Motor neuron (in vitro differentiated cells): ENCODE results near the gene FAM149A. TPM values are rescaled to one million over a fixed set of nuclear protein-coding genes. Genes with fewer than 3 reads are reported as not detected.

Experiments
- ATAC-seq, 8 experiments: fragments of 200-7000 bp; cut with Tn5 transposase; replicated peaks in 6 of 8; 2 replicates each; pipeline ENCODE4 v1.8.0; 2021; ENCODE audit warnings: mild to moderate bottlenecking in 8 of 8, moderate library complexity in 8 of 8
- H3K27ac ChIP-seq, 2 donors: fragments of 250-450 bp; sonication (Bioruptor Pico); 2 replicates each; pipeline ENCODE4 v1.9.0; 2021; ENCODE audit warnings: antibody characterized with exemption in 2 of 2, mild to moderate bottlenecking in 2 of 2, moderate library complexity in 1 of 2
- H3K4me1 ChIP-seq, 2 donors: fragments of 250-450 bp; sonication (Bioruptor Pico); replicated peaks in 1 of 2; 2 replicates each; pipeline ENCODE4 v1.6.1; 2021; ENCODE audit warnings: antibody characterized with exemption in 2 of 2, mild to moderate bottlenecking in 2 of 2, moderate library complexity in 1 of 2
- H3K4me3 ChIP-seq, 5 donors: fragments of 250-450 bp; sonication (Bioruptor Pico); 2 replicates each; pipeline ENCODE4 v1.9.0; 2021; ENCODE audit warnings: antibody characterized with exemption in 5 of 5, mild to moderate bottlenecking in 5 of 5, moderate library complexity in 4 of 5
- WGBS, 10 experiments: fragments of 450-650 bp; shearing (Covaris generic); methylation state at CpG; one replicate each; pipeline ENCODE4 v1.0.0; 2022; 5-methylcytosine and 5-hydroxymethylcytosine counted together
- in situ Hi-C, 9 experiments: fragments of 400-800 bp; cut with MboI; loops; one replicate each; pipeline ENCODE4 v1.15.0; 2021; ENCODE audit warnings: low sequenced_read_pairs in 9 of 9, low pct_unique_long_range_greater_than_20kb in 2 of 9; ENCODE audit not compliant: unreplicated experiment in 9 of 9
- total RNA-seq, 8 experiments: library from RNA; unstranded; fragments of 300-600 nt; gene quantifications; 2 replicates each; pipeline versions ENCODE4 v1.2.3 to v1.2.4, GENCODE V29; 2022

FAM149A gene
- total RNA-seq, 8 experiments from 2014 or later, result 2.3 to 13.2 (median 7.0) TPM

DNA sequence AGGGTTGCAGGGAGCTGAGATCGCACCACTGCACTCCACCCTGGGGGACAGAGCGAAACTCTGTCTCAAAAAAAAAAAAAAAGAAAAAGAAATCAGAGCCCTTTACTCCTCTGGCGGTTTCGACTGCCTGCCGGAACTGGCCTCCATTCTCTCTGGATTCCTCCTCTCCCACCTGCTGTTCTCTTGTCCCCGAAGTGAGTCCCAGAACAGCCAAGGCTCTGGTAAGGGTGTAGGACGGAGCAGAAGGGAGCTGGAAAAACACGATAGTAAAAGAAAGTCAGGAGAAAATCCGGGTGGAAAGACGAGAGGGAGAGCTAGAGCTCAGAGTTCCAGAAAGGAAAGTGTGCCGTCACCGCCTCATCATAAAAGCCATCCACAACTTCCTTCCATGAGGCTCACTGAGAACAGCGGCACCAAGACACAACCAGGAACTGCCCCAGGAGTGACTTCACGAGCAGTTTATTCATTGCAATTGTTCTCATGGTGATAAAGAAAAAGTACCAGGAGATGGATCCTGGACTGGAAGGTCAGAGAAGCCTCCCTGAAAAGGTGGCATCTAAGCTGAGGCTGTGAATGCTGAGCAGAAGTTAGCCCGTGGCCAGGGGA lies 23.2 kb upstream of the FAM149A start:
- H3K27ac ChIP-seq, result no peak overlapping the region
- ATAC-seq, result no peak

DNA sequence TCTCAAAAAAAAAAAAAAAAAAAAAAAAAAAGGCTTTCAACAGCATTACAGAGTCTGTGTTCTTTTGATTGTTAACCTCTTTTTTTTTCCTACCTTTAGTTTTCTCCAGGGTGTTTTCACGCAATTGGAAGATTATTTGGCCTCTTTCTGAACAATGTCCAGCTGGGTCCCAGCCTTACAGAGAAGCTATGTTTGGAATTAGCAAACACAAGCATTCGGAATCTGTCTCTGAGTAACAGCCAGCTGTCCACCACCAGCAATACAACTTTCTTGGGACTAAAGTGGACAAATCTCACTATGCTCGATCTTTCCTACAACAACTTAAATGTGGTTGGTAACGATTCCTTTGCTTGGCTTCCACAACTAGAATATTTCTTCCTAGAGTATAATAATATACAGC lies 22.3 kb upstream of the FAM149A start:
- in situ Hi-C loops, result no loop called here
- no peak overlapping the region for H3K4me3 ChIP-seq
- peaks cover 6 to 15% of the 10 kb centered on the region in 2 donors for H3K4me1 ChIP-seq
- no peak overlapping the region for H3K27ac ChIP-seq
- 49 to 100% (median 84%) methylated on average over 1 to 4 of the region's 4 CpGs for WGBS, 10 experiments
- ATAC-seq, result peak in 1 of 8 experiments; percentile 71

More for the DNA sequence above, 23.2 kb upstream of the FAM149A start:
- no peak overlapping the region for H3K4me3 ChIP-seq
- H3K4me1 ChIP-seq, result peaks cover 6 to 15% of the 10 kb centered on the region in 2 donors
- in situ Hi-C loops, result no loop called here
- WGBS, 10 experiments, result 40 to 71% (median 61%) methylated on average over 1 to 13 of the region's 15 CpGs

DNA sequence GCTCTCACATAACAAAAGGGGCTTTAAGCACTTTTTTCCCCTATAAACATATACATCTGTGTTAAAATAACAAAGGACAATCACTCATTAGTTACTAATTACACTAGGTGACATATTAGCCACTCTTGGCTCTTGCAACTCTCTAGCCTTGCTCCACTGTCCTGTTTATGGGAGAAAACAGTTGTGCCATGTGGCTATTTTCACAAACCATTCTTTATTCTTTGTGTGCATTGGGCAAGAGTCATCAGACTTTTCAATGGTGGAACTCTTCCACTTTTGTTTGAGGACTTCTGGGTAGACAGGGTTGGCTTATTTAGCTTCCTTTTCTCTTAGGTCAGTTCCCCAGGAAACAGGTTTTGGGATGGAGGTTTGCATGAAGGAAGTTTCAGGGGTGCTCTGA lies 16.0 kb upstream of the FAM149A start:
- peak in 2 of 8 experiments; percentile 32 to 80 for ATAC-seq
- no peak overlapping the region for H3K27ac ChIP-seq
- in situ Hi-C loops, result no loop called here

DNA sequence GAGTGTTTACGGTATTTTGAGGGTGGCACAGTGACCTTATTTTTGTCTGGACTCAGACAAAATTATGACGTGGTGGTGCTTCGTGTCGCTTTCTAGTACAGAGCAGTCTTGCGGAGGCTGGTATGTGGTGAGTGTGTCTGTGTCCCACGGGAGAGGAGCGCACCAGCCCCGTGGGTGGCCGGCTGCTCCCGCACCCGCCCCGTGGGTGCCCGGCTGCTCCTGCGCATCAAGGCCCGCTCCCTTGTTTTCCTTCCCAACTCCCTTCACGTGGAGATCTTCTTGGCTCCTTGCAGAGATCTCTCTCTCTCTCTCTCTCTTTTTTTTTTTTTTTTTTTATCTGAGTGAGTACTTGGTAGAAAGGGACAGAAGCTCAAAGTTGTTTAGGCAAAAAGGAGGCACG lies 12.2 kb upstream of the FAM149A start:
- Histone ChIP-seq H3K27ac (no peak overlapping the region), H3K4me1 (no peaks in the 10 kb centered on the region), H3K4me3 (no peak overlapping the region)
- in situ Hi-C loops, result no loop called here
- 80 to 100% (median 88%) methylated on average over 1 to 10 of the region's 17 CpGs; no CpG with 5 or more reads in 3 of the 10 experiments for WGBS, 10 experiments
- ATAC-seq, result no peak

More for the DNA sequence above, 16.0 kb upstream of the FAM149A start:
- H3K4me1 ChIP-seq, result no peaks in the 10 kb centered on the region
- no peak overlapping the region for H3K4me3 ChIP-seq

DNA sequence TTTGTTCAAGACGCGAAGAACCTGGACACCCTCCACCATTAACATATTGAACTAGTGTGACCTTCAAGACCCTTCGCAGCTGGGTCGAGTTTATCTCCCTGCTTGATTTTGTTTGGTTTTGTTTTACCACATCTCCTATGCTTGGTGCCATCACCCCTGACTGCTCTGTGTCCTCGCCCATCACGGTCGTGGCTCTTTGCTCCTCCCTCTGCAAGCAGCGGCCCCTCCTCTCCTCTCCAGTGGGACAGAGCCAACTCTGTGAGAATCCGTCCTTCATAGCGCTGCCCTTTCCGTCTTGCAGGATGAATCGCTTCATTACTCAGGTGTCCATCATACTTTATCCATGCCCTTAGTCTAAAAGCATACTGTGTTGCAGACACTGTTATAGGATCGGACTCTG lies 9.1 kb upstream of the FAM149A start:
- in situ Hi-C loops, result no loop called here
- peak in 1 of 8 experiments; percentile 21 for ATAC-seq
- WGBS, 10 experiments, result 51 to 100% (median 72%) methylated on average over 1 to 10 of the region's 13 CpGs
- H3K4me1 ChIP-seq, result no peaks in the 10 kb centered on the region
- no peak overlapping the region for H3K4me3 ChIP-seq
- H3K27ac ChIP-seq, result no peak overlapping the region

DNA sequence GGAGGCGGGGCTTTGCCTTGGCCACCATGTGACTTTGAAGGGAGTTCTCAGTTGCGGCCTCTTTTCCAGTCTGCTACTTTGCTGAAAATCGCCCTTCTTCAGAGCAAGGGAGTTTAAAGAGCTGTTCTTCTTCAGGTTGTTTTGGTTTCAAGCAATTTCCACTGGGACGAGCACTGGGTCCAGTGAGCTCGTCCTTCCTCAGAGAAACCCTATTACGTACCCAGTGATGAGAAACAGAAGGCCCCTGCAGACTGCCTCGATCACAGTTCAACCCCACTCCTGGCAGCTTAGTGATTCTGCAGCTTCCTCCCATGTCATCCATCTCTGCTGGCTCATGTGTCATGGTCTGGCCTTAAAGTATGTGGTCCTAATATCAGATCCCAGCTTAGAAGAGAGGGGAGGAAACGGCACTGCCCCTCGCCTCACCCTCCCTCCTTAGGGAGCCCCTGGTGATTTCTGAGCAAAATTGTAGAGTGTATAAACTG lies 7.8 kb upstream of the FAM149A start:
- WGBS, 10 experiments, result 26 to 93% (median 77%) methylated on average over 2 to 6 of the region's 9 CpGs; no CpG with 5 or more reads in 5 of the 10 experiments
- ATAC-seq, result no peak
- Histone ChIP-seq H3K27ac (no peak overlapping the region), H3K4me1 (no peaks in the 10 kb centered on the region), H3K4me3 (no peak overlapping the region)
- in situ Hi-C loops, result no loop called here

DNA sequence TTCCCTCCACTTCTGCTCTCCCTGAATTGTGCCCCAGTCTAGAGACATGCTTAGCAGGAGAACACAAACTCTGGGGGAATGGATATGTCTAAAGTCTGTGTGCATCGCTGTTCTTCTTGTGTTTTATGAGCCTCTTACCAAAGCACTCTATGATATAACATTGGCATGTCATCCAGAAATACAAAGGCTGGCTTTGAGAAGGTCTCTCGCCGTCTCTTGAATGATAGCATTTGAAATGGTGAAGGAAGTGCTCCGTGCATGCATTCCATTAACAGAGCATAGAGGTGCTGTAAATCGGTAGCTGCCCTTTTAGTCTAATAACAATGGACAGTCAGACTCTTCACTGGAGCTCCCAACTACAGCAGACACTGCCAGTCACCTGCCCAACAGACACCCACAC lies 7.1 kb upstream of the FAM149A start:
- ATAC-seq, result no peak

DNA sequence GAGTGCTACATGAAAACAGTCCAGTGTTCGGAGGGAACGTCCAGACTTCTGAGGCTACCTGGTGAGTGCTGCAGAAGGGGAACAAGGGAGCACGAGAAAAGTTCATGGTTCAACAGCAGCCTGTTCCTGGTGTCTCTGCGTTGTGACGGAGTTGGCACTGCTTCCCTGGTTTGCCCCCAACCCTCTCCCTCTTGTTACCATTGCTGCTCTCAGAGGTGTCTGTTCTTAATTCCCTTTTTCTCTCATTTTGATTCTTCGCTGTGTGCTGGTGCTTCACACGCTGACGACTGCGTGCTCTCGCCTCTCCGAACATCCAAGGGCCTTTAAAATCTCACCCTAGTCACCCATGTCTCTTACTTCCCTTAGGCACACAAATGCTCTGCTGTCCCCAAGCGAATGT lies 1.6 kb upstream of the FAM149A start:
- in situ Hi-C loops, result no loop called here
- 69 to 100% (median 90%) methylated on average over 2 to 12 of the region's 12 CpGs; no CpG with 5 or more reads in 2 of the 10 experiments for WGBS, 10 experiments
- no peak for ATAC-seq

More for the DNA sequence above, 7.1 kb upstream of the FAM149A start:
- no peak overlapping the region for H3K4me3 ChIP-seq
- H3K27ac ChIP-seq, result no peak overlapping the region
- WGBS, 10 experiments, result 20 to 100% (median 82%) methylated on average over 1 to 4 of the region's 5 CpGs; no CpG with 5 or more reads in 3 of the 10 experiments
- in situ Hi-C loops, result no loop called here
- no peaks in the 10 kb centered on the region for H3K4me1 ChIP-seq

DNA sequence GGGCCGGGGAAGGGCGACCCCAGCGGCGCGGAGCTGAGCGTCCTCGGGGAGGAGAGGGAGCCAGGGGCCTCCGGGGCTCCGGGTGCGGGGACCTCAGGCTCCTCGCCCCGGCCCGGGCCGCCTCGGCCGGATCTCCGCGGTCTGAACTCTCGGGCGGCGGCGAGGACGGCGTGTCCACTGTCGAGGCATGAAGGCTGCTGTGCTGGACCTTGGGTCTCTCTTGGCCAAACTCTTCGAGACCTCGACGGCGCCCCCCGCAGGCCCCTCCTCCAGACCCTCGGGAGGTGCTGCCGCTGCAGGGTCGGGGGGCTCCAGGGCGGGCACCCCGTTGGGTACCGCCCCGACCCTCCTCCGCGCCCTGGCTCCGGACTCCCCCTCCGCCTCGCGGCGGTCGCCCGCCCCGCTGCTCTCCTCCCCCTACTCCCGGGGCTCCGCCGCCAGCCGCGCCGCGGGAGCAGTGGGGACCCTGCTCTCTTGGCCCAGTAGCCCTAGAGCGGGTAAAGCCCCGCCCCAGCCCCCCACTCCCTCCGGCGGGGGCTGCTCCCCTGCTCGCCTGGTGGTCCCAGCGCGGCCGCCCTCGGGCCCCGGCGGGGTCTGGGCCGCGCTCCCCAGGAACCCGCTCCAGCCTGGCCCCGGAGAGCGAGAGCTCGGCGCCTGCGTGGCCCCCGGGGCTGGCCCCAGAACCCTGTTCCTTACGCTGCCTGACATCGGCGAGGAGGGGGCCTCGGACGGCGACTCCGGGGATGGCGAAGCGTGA lies 564 bp downstream of the FAM149A start:
- H3K4me3 ChIP-seq, result peak overlapping the region; percentile 29 to 45 (median 39)
- in situ Hi-C loops, result no loop called here
- H3K4me1 ChIP-seq, result peaks cover 4 to 10% of the 10 kb centered on the region in 2 donors
- H3K27ac ChIP-seq, result no peak overlapping the region
- 0 to 20% (median 3%) methylated on average over 1 to 7 of the region's 83 CpGs; no CpG with 5 or more reads in 7 of the 10 experiments for WGBS, 10 experiments
- peak in 7 of 8 experiments; percentile 34 to 66 (median 46) for ATAC-seq

More for the DNA sequence above, 1.6 kb upstream of the FAM149A start:
- Histone ChIP-seq H3K4me3 (no peak overlapping the region), H3K27ac (no peak overlapping the region), H3K4me1 (peaks cover 4 to 8% of the 10 kb centered on the region in 2 donors)

DNA sequence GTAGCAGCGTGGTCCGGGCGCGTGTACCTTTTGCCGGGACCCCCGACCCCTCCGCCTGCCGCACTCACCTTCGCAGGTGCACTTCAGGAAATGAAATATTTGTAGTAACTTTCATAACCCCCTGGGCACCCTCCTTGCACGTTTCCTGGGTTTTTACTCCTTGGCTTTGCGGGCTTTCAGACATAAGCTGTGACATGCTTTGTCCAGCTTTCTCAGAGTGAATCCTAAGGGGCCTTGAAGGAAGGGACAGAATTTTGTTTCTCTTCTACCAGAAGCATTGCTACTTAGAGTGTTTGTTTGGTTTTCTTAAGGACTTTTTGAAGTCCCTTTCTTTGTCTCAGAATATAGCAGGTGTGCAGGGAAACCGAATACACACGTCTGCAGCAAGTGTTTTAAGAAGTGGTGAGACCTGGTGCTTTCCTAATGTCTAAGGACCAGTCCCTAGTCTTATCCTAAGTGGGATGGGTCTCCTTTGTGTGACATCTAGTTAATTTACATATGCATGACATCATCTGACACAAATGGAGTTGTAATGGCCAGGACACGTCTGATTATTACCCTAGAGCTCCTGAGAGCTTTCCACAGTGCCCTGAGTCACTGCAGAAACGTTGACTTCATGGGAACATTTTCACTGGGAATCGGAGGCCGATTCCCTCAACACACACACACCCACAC lies 1.3 kb downstream of the FAM149A start:
- 5 to 83% (median 19%) methylated on average over 1 to 8 of the region's 17 CpGs; no CpG with 5 or more reads in 2 of the 10 experiments for WGBS, 10 experiments
- ATAC-seq, result peak; percentile 7 to 88 (median 70)
- Histone ChIP-seq H3K4me3 (peak overlapping the region; percentile 29 to 45 (median 39)), H3K4me1 (peaks cover 4 to 10% of the 10 kb centered on the region in 2 donors), H3K27ac (no peak overlapping the region)
- in situ Hi-C loops, result no loop called here

DNA sequence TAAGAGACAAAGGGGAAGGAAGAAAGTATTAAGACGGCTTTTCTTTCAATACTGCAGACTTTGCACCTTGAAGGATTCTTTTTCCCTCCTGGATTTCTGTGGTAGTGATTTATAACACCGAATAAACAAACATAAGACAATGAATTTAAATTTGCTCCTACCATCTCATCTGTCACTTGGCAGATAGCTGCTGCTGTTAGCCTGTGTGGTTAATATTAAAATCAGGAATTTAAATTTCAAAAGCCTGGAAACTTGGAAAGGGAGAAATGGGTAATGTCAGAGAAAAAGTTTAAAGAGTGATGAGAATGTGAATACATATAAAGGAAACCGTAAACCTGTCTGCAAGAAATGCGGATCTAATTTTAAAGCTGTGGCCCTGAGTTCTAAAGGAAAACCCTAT lies 3.4 kb downstream of the FAM149A start:
- in situ Hi-C loops, result no loop called here
- Histone ChIP-seq H3K4me3 (no peak overlapping the region), H3K27ac (no peak overlapping the region), H3K4me1 (peaks cover 4 to 10% of the 10 kb centered on the region in 2 donors)
- peak in 2 of 8 experiments; percentile 10 to 58 for ATAC-seq
- WGBS, 10 experiments, result 0 to 86% (median 37%) methylated on average over 1 to 4 of the region's 4 CpGs

DNA sequence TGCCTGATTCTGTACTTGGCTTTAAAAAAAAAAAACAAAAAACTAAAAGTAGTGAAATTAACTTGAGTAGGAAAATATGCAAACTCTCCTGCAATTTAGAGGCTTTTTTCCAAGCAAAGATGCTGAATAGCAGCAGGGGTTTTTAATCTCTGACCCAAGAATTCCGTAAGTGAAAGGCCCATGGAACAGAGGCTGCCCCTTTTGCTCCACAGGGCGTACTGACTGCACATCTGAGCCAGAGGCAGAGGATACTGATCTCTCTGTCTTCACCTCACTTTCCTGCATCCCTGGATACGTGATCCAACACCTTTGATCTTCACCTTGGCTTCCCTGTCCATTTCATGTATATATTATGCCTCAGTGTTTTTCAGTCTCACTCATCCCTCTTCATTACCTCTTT lies 3.9 kb downstream of the FAM149A start:
- in situ Hi-C loops, result no loop called here
- 0 to 100% (median 58%) methylated on average over 1 to 3 of the region's 3 CpGs; no CpG with 5 or more reads in 1 of the 10 experiments for WGBS, 10 experiments
- Histone ChIP-seq H3K4me3 (no peak overlapping the region), H3K4me1 (peaks cover 4 to 10% of the 10 kb centered on the region in 2 donors), H3K27ac (no peak overlapping the region)
- ATAC-seq, result no peak

DNA sequence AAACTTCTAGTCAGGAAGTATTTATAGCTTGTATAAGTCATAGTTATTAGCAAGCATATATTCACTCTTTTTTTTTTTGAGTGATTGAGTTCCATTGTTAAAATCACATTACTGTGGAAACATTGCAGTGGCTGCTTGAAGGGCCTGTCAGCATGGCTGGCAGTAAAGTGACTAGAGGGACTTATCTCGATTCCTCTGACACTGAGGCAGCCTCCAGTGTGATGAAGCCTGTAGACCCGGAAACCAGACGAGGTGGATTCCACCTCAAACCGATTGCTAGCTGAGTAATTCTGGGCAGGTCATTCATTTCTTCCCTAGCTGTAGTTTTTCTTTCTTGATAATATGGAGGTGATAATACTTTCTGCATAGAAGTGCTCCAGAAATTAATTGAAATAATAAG lies 4.7 kb downstream of the FAM149A start:
- no peak for ATAC-seq
- 24 to 100% (median 79%) methylated on average over 1 to 4 of the region's 4 CpGs; no CpG with 5 or more reads in 2 of the 10 experiments for WGBS, 10 experiments
- H3K4me1 ChIP-seq, result peaks cover 4 to 10% of the 10 kb centered on the region in 2 donors
- no peak overlapping the region for H3K4me3 ChIP-seq
- in situ Hi-C loops, result no loop called here
- no peak overlapping the region for H3K27ac ChIP-seq
